ENCODE measurements around the gene TMBIM1.

The TMBIM1 gene, protein sequence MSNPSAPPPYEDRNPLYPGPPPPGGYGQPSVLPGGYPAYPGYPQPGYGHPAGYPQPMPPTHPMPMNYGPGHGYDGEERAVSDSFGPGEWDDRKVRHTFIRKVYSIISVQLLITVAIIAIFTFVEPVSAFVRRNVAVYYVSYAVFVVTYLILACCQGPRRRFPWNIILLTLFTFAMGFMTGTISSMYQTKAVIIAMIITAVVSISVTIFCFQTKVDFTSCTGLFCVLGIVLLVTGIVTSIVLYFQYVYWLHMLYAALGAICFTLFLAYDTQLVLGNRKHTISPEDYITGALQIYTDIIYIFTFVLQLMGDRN

DNA sequence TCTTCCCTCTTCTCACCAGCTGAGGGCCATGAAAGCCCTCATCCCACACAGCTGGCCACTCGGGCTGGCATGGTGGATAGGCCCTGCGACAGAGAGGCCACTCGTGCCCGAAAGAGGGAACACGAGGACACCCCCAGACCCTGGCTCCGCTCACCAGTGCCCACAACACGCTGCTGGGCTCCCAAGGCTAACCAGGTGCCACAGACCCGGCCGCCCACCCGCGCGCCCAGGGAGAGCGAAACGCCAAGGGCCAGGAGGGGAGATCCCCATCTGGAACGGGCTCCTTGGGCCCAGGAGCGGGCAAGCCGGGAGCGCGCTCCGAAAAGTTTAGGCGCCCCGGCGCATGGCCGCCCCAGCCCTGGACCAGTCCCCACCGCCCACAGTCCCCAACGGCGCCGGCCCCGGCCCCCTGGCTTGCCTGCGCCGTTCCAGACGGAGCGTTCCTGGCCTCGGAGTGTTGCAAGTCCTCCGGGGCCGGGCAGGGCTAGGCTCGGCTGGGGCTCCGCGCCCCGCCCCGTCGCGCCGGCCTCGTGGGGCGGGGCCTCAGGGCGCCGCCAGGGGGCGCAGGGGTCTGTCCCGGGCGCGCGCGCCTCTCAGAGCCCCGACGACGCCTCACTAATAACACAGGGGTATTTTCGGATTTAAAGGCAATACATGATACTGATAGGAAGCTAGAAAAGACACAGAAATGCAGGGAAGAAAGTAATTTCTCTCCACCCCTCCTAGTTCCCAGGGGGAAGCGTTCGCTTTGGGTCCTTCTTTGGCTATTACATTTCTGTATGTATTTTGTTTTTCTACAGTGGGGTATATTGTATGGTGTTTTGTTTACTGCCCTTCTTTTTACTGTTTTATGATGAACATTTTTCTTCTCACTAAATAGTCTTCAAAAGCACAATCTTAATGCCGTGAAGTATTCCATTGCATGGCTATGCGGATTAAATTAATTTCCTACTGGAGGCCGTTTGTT lies at the start of gene TMBIM1:
TSS of gene TMBIM1 (minus strand) at position 456 of the 967 bp plus-strand sequence. CDS start 10,362 bp downstream, outside the sequence.
- peak; percentile 68 for DNase-seq (ENCODE audit: low spot score)

DNA sequence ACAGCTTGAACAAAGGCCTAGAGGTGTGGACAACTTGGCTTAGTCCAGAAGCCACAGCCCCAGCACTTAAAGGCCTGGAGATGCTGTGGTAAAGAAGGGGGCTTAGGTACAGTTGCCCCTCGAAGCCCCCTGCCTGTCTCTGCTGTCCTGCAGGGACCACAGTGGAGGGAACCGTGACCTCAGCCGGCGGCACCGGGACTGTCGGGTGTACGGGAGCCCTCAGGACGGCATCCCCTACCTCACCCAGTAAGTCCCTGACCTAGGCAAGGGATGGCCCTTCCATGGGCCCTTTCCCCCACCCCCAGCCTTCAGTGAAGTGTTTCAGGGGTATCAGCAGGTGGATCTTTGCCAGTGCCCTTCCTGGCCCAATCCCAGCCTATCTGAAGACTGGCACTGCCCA lies 49.1 kb upstream of the TMBIM1 start:
- DNase-seq (ENCODE audit: low spot score): no peak

DNA sequence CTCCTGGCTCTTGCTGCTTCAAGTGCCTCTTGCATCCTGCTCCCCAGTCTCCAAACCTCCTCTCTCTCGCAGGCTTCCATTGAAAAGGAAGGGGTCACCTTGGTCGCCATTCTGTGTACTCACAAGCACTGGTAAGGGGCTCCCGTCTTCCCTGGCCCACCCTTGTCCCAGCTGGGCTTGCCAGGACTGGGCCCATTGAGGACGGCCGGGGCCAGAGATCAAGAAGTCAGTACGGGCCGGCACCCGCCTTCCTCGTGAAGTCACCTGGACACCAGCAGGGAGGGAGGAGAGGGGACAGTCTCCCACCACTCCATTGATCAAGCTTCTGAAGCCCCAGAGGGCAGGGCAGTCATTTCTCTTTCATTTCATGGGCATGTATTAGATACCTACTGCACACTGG lies 48.4 kb upstream of the TMBIM1 start:
- DNase-seq (ENCODE audit: low spot score): no peak

DNA sequence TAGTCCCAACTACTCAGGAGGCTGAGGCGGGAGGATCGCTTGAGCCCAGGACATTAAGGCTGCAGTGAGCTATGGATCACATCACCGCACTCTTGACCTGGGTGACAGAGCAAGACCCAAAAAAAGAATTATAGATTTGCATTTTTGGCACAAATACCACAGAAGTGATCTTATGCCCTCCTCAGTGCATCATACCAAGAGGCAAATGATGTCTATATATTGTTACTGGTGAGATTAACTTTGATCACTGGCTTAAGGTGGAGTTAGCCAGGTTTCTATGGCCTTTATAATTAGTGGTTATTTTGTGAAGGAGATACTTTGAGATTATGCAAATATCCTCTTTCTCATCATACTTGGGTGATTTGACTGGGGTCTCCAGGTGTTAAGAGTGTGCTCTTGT lies 42.2 kb upstream of the TMBIM1 start:
- no peak for DNase-seq (ENCODE audit: low spot score)

DNA sequence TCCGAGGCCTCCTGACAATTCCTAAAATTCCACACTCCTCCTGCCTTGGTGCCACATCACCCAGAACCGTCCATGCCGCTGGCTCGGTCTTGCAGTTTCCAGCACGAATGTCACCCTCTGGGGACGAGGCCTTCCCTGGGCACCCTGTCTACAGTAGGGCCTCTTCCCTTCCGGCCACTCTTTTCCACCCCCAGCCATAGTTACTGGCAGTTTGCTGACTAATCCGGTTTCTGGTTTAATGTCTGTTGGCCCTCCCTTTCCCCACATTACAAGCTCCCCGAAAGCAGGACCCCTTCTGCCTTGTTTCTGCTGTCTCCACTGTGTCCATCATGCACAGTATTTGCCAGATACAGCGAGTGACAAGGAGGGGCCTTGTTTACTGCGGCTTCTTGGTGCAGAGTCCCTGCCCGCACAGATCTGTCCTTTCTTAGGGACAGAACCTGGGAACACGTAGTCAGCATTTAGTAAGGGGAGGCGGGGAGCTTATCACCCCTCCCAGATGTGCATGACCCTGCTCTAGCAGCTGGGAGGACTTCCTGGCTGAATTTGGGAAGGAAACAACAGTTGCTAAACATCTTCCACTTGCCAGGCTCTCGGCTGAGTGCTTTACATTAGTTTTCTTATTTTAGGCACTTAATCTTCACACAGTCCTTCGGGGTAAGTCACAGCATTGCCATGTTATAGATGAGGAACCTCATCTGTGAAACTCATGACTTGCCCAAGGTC lies 40.8 kb upstream of the TMBIM1 start:
- no peak for DNase-seq (ENCODE audit: low spot score)

DNA sequence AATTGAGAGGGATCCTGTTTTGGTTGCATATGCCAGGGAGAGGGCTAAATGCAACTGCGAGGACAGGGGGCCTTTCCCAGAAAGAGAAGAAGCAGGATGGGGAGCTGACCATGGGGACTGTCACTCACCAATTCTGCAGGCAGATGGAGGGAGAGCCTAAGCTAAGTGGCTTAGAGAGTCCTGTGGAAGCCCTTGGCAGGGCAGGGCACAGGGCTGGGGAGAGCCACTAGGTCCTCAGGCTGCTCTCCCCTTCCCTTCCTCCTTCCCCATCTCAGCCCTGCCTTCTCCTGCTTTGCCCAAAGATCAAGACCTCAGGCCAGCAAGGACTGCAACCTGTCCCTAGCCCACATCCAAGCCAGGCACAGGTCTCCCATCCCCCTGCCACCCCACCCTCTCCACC lies 40.0 kb upstream of the TMBIM1 start:
- no peak for DNase-seq (ENCODE audit: low spot score)

DNA sequence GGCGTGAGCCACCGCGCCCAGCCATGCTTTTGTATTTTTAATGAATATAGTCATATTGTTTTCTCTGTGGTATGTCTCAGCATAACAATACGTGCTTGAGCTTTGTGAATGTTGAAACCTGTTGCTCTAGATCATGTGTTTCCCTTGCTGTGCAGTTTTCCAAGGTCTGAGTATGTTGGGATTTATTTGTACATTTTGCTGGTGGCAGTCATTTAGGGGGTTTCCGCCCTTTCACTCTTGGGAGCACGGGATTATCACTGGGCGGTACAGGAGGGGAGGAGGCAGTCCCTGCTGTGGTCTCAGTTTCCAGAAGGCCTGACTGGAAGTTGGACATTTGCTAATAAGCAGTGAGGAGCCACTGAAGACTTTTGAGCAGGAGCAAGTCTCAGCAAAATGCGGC lies 39.4 kb upstream of the TMBIM1 start:
- no peak for DNase-seq (ENCODE audit: low spot score)

DNA sequence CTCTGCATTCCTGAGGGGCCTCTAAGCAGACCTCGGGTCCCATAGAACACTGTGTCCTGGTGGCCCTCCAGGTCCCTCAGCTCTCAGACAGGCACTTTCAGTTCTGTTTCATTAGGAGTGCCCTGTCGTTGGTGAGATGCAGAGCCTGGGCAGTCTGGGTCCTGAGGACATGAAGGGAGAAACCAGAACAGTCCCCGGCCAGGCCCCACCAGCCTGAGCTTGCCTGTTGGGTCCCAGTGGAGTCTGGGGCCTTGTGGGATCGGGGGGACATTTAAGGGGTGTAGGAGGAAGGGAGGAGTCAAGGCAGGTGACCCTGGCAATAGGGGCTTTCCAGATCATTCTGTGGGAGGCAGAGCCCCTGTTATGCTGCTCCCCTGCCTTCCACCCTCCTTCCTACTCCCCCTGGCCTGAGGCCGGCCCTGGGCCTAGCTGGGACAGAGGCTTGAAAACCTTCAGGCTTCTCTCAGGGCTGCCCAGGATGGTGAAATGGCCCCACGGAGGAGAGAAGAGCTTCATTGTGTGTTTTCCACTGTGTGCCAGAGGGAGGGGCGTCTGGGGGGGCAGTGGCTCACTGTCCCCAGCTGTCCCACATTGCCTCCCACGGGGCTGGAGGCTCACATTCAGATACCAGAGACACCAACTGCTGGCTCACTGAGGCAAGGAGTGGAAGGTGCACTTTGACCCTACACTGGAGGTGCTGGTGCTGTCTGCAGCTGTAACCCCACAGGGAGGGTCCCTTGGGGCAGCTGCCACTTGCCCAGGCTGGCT lies 37.7 kb upstream of the TMBIM1 start:
- no peak for DNase-seq (ENCODE audit: low spot score)

DNA sequence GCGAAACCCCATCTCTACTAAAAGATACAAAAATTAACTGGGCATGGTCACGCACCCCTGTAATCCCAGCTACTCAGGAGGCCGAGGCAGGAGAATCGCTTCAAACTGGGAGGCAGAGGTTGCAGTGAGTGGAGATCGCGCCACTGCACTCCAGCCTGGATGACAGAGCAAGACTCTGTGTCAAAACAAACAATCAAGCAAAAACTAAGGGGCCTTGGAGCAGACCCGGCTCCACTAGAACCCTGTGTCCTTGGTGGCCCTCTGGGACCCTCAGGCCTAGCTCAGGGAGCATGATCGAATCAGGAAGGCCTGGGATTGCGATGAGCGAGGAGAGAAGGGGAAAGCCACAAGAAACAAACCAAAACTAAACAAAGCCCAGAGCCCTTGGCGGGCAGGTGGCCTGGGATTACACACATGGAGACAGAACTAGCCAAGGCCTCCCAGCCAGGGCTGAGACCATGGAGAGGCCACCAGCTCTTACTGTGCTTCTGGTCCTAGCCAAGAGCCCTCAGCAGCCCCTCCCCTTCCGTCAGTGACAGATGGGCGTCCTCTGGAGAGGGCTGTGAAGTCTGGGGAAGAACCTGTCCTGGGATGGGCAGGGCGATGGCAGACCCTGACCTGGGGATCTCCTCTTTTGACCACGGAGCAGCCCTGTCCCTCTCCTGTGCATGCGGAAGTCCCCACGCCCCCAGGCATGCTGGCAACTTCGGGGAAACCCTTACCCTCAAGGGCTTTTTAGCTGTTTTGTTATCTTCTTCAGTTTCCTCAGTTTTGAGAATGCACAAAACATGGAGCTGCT lies 36.9 kb upstream of the TMBIM1 start:
- DNase-seq (ENCODE audit: low spot score): no peak

DNA sequence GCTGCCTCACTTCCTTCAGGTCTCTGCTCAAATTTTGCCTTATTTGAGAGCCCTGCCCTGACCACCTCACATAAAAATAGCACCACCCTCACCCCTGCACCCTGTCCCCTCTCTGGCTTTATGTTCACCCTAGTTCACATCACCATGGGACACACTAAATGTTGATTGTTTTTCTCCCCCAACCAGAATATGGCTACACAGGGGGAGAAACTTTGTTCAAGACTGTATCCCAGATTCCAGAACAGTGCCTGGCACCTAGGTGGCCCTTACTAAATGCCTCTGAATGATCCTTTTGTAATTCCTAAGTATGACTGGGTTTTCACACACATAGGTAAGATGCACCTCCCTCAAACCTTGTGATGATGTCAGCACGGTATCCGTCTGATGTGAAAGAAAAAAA lies 36.0 kb upstream of the TMBIM1 start:
- no peak for DNase-seq (ENCODE audit: low spot score)

DNA sequence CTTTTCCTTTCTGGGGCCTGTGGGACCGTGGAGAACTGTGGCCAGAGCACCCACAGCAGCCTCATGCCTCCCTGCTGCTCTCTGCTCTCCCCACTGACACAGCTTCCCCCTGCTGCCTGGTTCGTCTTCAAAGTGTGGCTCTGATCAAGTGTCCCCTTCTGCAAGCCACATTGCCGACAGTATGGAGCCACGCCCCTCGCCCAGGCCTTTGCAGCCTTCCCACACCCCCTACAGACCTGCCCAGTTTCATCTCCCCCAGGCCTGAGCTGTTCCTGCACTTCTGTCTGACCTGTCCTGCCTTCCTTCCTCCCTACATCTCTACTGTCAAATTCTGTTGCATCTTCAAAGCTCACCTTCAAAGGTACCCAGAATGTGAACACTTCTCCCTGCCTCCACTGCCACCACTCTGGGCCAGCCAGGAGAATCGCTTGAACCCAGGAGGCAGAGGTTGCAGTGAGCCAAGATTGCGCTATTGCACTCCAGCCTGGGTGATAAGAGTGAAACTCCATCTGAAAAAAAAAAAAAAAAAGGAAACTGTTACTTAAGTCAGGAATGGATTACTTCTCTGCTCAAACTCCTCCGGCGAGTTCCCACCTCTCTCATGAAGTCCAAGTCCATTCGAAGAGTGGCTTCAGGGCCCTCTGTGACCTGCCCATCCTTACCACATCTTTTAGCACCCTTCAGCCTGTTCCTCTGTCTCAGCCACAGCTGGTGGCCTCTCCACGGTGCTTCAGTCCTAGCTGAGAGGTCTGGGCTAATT lies 35.3 kb upstream of the TMBIM1 start:
- no peak for DNase-seq (ENCODE audit: low spot score)

DNA sequence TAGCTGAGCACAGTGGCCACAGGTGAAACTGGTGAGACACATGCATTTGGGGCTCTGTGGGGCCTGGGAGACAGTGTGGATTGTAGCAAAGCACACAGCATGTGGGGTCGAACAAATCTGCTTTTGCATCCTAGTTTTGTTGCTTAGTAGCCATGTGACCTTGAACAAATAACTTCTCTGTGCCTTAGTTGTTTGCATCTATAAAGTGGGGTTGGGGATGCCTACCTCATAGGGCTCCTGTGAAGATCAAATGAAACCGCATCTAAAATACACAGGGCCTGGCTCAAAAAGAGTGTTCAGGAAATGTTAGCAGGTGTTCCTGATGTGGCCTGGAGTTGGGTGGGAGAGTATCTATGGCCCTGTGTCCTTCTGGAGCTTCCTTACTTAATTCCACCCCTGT lies 34.0 kb upstream of the TMBIM1 start:
- no peak for DNase-seq (ENCODE audit: low spot score)

DNA sequence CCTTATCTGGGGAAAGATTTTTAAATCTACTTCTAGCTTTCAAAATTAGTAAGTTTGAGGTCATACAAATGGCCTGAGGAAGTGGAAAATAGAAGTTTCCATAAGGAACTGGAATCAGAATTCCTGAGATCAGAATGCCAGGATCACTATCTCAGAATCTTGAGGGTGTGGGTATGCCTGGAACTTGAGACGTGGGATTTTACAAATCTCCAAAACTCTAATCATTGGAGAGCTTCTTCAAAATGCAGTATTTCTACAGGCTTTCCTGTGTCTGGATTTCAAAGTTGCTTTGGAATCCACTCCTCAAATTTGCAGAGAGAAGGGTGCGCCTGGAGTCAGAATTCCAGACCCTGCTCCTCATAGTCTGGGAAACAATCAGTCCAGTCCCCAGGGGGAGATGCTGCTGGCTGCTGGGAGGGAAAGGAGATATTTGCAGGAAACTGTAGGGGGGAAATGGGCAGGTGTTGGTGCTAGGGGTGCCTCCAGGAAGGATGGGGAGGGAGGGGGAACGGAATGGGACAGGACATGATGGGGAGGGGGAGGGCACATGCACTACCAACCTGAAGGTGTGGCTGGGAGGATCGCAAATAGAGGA lies 33.4 kb upstream of the TMBIM1 start:
- no peak for DNase-seq (ENCODE audit: low spot score)

DNA sequence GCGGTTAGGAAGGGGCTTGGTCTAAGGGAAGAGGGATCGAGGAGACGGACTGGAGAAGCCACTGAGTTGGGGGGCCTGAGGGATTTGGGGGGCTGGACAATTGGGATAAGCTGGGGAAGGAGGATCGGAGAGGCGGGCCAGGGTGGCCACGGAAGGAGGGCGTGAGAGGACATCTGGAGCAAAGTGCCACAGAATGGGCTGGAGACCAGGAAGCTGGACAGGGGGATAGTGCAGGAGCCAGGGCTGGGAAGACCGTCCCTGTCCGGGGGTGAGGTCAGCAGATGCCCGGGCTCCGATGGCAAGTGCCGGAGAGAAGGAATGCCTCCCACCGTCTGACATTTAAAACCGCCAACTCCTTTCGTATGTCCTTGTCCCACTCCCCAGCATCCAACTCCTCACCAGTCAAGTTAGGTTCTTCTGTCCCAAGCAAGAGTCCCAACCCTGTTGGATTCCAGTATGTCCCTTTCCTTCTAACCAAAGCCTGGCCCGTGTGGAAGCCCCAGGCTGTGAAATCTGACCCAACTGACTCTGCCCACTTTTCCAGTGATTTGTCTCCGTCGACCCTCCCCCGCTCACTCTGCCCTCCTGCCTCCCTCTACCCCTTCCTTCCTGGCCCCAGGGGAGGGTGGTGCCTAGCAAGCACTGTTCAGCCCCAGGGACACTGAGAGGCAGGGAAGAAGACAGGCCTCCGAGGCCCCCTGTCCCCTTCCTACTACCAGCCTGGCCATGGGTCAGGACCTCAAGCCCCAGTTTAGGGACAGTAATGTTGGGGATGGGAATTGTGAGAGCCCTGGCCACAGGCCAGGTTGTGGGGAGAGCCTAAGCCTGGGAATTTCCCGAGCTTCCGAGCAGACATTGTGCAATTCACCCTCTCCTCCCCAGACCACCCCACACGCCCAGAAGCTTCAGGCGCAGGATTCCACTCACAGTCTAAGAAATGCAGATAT lies 31.5 kb upstream of the TMBIM1 start:
- no peak for DNase-seq (ENCODE audit: low spot score)

DNA sequence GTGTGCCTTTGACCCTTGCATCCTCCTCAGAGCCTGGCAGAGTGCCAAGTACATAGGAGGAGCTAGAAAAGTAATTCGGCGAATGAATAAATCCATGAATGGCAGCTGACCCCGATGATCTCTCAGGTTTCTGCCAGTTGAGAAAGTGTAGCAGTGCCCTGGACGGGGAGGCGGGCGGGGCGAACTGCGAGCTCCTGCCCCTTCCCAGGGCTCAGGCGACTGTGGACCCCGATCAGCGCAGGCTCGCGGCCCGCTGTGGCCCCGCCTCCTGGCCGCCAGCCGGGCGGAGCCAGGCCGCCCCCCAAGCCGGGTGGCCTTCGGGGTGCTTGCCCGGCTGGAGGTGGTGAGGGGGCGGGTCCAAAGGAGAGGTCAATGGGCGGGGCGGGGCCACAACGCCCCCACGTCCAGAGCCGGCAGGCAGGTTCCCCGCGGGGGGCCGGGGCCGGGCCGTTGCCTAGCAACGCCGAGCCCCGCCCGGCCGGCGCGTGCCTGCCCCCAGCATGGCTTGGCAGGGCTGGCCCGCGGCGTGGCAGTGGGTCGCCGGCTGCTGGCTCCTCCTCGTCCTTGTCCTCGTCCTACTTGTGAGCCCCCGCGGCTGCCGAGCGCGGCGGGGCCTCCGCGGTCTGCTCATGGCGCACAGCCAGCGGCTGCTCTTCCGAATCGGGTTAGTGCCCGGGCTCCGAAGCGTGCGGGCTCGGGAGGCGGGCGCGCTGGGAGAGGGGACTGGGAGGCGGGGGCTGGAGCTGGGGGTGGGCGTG lies 30.6 kb upstream of the TMBIM1 start:
- DNase-seq (ENCODE audit: low spot score): peak; percentile 89

DNA sequence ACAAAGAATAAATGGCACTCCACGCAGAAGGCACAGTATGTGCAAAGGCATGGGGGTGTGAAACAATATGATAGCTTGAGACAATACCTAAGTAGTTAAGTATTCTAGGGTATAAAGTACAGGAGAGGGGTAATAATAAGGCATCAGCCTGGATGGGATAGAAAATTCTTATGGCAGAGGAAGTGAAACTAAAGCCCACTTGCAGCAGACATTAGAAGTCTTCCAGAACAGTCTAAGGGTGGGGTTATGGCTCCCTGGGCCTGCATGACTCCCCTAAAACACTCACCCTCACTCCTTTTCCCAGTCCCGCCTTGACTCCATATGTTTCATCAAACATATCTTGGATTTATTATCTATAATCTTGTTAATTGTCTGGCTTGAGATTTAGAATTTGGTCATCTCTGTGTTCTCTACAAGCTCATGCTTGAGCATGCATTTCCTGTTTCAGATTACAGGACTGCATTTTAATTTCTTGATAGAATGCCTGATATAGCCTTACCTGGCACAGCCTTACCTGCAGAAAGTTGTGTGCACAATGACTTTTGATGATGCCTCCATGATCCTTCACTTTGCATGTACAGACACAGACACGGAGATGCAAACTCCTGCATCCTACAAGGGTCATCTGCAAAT lies 28.5 kb upstream of the TMBIM1 start:
- DNase-seq (ENCODE audit: low spot score): no peak

DNA sequence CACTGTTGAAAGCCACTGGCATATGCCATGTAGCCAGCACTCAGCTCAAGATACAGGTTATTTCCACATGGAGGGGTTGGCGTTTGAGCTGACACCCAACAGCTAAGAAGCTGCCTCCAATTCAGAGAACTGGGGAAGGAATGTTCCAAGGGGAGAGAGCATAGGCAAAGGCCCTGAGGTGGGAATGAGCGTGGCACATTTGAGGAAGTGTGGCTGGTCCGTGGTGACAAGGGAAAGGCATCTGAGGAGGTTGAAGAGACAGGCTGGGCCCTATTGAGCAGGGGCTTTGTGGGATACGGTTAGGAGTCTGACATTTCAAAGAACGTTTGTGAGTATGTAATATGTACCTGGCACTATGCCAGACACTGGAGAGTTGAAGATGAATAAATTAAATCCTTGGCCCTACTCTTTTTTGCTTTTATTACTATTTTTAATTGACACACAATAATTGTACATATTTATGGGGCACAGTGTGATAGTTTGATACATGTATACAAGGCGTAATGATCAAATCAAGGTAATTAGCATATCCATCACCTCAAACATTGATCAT lies 27.6 kb upstream of the TMBIM1 start:
- no peak for DNase-seq (ENCODE audit: low spot score)
